ENCODE measurements around the gene EFCAB10.
A peak's percentile ranks its signal among the peaks of the same experiment; 100 is the strongest.

GRCh38 chr7:105521717-105522463, 59.4 kb downstream of the EFCAB10 start, which contains the start of gene PUS7:
- TF ChIP-seq CTCF (IDR thresholded peaks at IDR 0.05) (peak in 1 of 7 experiments; percentile 9), POLR2A (IDR thresholded peaks at IDR 0.05) (peak; percentile 74 to 76 (median 74))
